Neural progenitor cell (in vitro differentiated cells): ENCODE results near the gene SDHA. TPM values are rescaled to one million over a fixed set of nuclear protein-coding genes. Genes with fewer than 3 reads are reported as not detected.

Source experiments
- DNase-seq: peaks from one replicate; pipeline ENCODE4 v3.0.0-alpha.2; 2016; ENCODE audit warnings: low spot score
- H2AFZ ChIP-seq: fragments of 200-600 bp; sonication (generic); replicated peaks from 2 replicates; pipeline ENCODE4 v1.6.1; 2016; ENCODE audit warnings: antibody characterized with exemption
- H3F3A ChIP-seq: fragments of 200-600 bp; sonication (generic); 2 replicates; pipeline ENCODE4 v1.6.1; 2016; ENCODE audit warnings: antibody characterized with exemption, low read depth
- H3K27ac ChIP-seq: fragments of 200-600 bp; sonication (generic); 2 replicates; pipeline ENCODE4 v1.5.1; 2016; ENCODE audit warnings: mild to moderate bottlenecking
- H3K27me3 ChIP-seq: fragments of 200-600 bp; sonication (generic); 2 replicates; pipeline ENCODE4 v1.6.1; 2016; ENCODE audit warnings: mild to moderate bottlenecking, moderate library complexity
- H3K36me3 ChIP-seq: fragments of 200-600 bp; sonication (generic); 2 replicates; pipeline ENCODE4 v1.5.1; 2016
- H3K4me1 ChIP-seq: fragments of 200-600 bp; sonication (generic); 2 replicates; pipeline ENCODE4 v1.6.1; 2016; ENCODE audit warnings: mixed run types
- H3K4me2 ChIP-seq: fragments of 200-600 bp; sonication (generic); 2 replicates; pipeline ENCODE4 v1.6.1; 2016
- H3K4me3 ChIP-seq: fragments of 200-600 bp; sonication (generic); 2 replicates; pipeline ENCODE4 v1.5.1; 2016
- H3K79me2 ChIP-seq: fragments of 200-600 bp; sonication (generic); 2 replicates; pipeline ENCODE4 v1.6.1; 2016; ENCODE audit warnings: low read depth
- H3K9ac ChIP-seq: fragments of 200-600 bp; sonication (generic); 2 replicates; pipeline ENCODE4 v1.6.1; 2016
- H3K9me3 ChIP-seq: fragments of 200-600 bp; sonication (generic); 2 replicates; pipeline ENCODE4 v1.5.1; 2016; ENCODE audit warnings: low read depth
- H4K20me1 ChIP-seq: fragments of 200-600 bp; sonication (generic); 2 replicates; pipeline ENCODE4 v1.6.1; 2016; ENCODE audit warnings: low read depth
- H3K27ac Mint-ChIP-seq: 3 replicates; pipeline ENCODE4 v1.8.0; 2021; ENCODE audit warnings: mixed read lengths
- H3K27me3 Mint-ChIP-seq: 2 replicates; pipeline ENCODE4 v1.8.0; 2022; ENCODE audit warnings: low read depth, mild to moderate bottlenecking, inconsistent platforms, moderate library complexity, mixed read lengths; ENCODE audit not compliant: insufficient read depth
- H3K36me3 Mint-ChIP-seq: 3 replicates; pipeline ENCODE4 v1.8.0; 2021; ENCODE audit warnings: mixed read lengths
- H3K4me1 Mint-ChIP-seq: 3 replicates; pipeline ENCODE4 v1.8.0; 2021; ENCODE audit warnings: mixed read lengths
- H3K4me3 Mint-ChIP-seq: 3 replicates; pipeline ENCODE4 v1.8.0; 2021; ENCODE audit warnings: mild to moderate bottlenecking, moderate library complexity, mixed read lengths
- H3K9me3 Mint-ChIP-seq: 3 replicates; pipeline ENCODE4 v1.8.0; 2020; ENCODE audit warnings: mixed read lengths
- EZH2 ChIP-seq: fragments of 200-600 bp; sonication (generic); IDR thresholded peaks from 2 replicates; pipeline ENCODE4 v1.6.1; 2017; ENCODE audit warnings: antibody characterized with exemption, mild to moderate bottlenecking, moderate library complexity
- EZH2phosphoT487 ChIP-seq: fragments of 200-600 bp; sonication (generic); IDR thresholded peaks from 2 replicates; pipeline ENCODE4 v1.6.1; 2017; ENCODE audit warnings: antibody characterized with exemption
- total RNA-seq: library from RNA; depleted of rRNA; stranded (reverse); fragments of >200 nt; gene quantifications from 2 replicates; pipeline ENCODE4 v1.2.3, GENCODE V29; 2015; ENCODE audit warnings: low replicate concordance
- TF ChIP-seq, protein P1 (sequence below): fragments of 200-600 bp; sonication (generic); IDR thresholded peaks from 2 replicates; pipeline ENCODE4 v1.5.1; 2017; ENCODE audit warnings: antibody characterized with exemption, mild to moderate bottlenecking

SDHA gene
- total RNA-seq, 1 donor from 2014 or later, result 47.1 TPM

DNA sequence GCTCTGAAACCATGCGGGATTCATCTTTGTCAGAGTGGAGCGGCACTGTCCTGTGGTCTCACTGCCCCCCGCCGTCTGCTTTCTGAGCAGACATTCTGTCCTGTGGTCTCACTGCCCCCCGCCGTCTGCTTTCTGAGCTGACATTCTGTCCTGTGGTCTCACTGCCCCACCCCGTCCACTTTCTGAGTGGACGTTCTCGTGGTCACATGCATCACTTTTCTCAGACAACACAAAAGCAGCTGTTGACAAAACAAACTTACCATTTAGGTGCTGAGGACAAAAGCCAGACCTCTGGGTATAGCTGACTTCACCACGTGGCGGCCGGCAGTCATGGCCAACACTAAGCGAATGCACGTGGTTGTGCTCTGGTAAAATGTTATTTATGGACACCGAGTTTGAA, 24.0 kb upstream of the SDHA start:
- H3K4me2 ChIP-seq, result no peak overlapping the region
- H3K4me3 ChIP-seq, result no peak overlapping the region
- no peaks in the 10 kb centered on the region for H3K36me3 Mint-ChIP-seq
- no peaks in the 10 kb centered on the region for H3K36me3 ChIP-seq
- peaks cover 16% of the 10 kb centered on the region for H3K4me1 Mint-ChIP-seq
- no peaks in the 10 kb centered on the region for H3F3A ChIP-seq
- TF ChIP-seq EZH2phosphoT487, result no peak
- no peak for TF ChIP-seq EZH2
- TF ChIP-seq, protein P1, sequence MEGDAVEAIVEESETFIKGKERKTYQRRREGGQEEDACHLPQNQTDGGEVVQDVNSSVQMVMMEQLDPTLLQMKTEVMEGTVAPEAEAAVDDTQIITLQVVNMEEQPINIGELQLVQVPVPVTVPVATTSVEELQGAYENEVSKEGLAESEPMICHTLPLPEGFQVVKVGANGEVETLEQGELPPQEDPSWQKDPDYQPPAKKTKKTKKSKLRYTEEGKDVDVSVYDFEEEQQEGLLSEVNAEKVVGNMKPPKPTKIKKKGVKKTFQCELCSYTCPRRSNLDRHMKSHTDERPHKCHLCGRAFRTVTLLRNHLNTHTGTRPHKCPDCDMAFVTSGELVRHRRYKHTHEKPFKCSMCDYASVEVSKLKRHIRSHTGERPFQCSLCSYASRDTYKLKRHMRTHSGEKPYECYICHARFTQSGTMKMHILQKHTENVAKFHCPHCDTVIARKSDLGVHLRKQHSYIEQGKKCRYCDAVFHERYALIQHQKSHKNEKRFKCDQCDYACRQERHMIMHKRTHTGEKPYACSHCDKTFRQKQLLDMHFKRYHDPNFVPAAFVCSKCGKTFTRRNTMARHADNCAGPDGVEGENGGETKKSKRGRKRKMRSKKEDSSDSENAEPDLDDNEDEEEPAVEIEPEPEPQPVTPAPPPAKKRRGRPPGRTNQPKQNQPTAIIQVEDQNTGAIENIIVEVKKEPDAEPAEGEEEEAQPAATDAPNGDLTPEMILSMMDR, result no peak
- no peaks in the 10 kb centered on the region for H3K27me3 ChIP-seq
- H2AFZ ChIP-seq, result no peak overlapping the region
- H3K79me2 ChIP-seq, result no peaks in the 10 kb centered on the region
- no peak overlapping the region for H3K4me3 Mint-ChIP-seq
- no peak overlapping the region for H3K27ac Mint-ChIP-seq
- H3K9me3 Mint-ChIP-seq, result no peaks in the 10 kb centered on the region
- no peak for DNase-seq
- H4K20me1 ChIP-seq, result peaks cover 5% of the 10 kb centered on the region
- no peak overlapping the region for H3K9ac ChIP-seq
- peaks cover 5% of the 10 kb centered on the region for H3K27me3 Mint-ChIP-seq
- no peaks in the 10 kb centered on the region for H3K4me1 ChIP-seq
- no peaks in the 10 kb centered on the region for H3K9me3 ChIP-seq
- no peak overlapping the region for H3K27ac ChIP-seq

GRCh38 chr5:194603-195209, 23.4 kb upstream of the SDHA start:
- peaks cover 5% of the 10 kb centered on the region for H3K27me3 Mint-ChIP-seq
- no peaks in the 10 kb centered on the region for H3K4me1 ChIP-seq
- no peak overlapping the region for H3K4me3 Mint-ChIP-seq

GRCh38 chr5:195401-196160, 22.5 kb upstream of the SDHA start:
- Mint-ChIP-seq H3K9me3 (no peaks in the 10 kb centered on the region), H3K4me1 (peaks cover 17% of the 10 kb centered on the region), H3K27ac (no peak overlapping the region), H3K27me3 (peaks cover 2% of the 10 kb centered on the region), H3K36me3 (no peaks in the 10 kb centered on the region), H3K4me3 (no peak overlapping the region)
- H3K79me2 ChIP-seq, result no peaks in the 10 kb centered on the region
- peak; percentile 22 for DNase-seq
- H3F3A ChIP-seq, result no peaks in the 10 kb centered on the region
- H3K9ac ChIP-seq, result no peak overlapping the region
- H3K36me3 ChIP-seq, result no peaks in the 10 kb centered on the region
- no peaks in the 10 kb centered on the region for H3K9me3 ChIP-seq
- no peak overlapping the region for H3K27ac ChIP-seq
- peaks cover 8% of the 10 kb centered on the region for H3K4me1 ChIP-seq
- peaks cover 13% of the 10 kb centered on the region for H4K20me1 ChIP-seq
- H3K27me3 ChIP-seq, result no peaks in the 10 kb centered on the region
- TF ChIP-seq, protein P1, result peak; percentile 23
- TF ChIP-seq EZH2 (no peak), EZH2phosphoT487 (no peak)
- no peak overlapping the region for H3K4me2 ChIP-seq
- H2AFZ ChIP-seq, result no peak overlapping the region
- H3K4me3 ChIP-seq, result no peak overlapping the region

More at GRCh38 chr5:194603-195209, 23.4 kb upstream of the SDHA start:
- Histone ChIP-seq H3K4me2 (no peak overlapping the region), H3K9me3 (no peaks in the 10 kb centered on the region), H3K27ac (no peak overlapping the region), H3K79me2 (no peaks in the 10 kb centered on the region), H3K36me3 (no peaks in the 10 kb centered on the region), H3K27me3 (no peaks in the 10 kb centered on the region), H3F3A (no peaks in the 10 kb centered on the region), H2AFZ (no peak overlapping the region), H4K20me1 (peaks cover 5% of the 10 kb centered on the region), H3K4me3 (no peak overlapping the region), H3K9ac (no peak overlapping the region)
- TF ChIP-seq, protein P1, result no peak
- TF ChIP-seq EZH2 (no peak), EZH2phosphoT487 (no peak)
- Mint-ChIP-seq H3K9me3 (no peaks in the 10 kb centered on the region), H3K4me1 (peaks cover 16% of the 10 kb centered on the region), H3K36me3 (no peaks in the 10 kb centered on the region), H3K27ac (no peak overlapping the region)
- no peak for DNase-seq
